NCI-H128 (cell line): ENCODE data around the gene PARN.
"Not testable (repeated sequence)": the region's sequence is repeated elsewhere in the genome, so short reads cannot be mapped to it uniquely, and the experiment has no call there.

Source experiments
- DNase-seq: peaks from one replicate; lab custom pipeline; 2025; ENCODE audit not compliant: unreplicated experiment; lab: John Stamatoyannopoulos, UW

Gene PARN

GRCh38 chr16:14634389-14634725, 4.3 kb upstream of the PARN start:
- DNase-seq = no peak

- DNase-seq = peak; percentile 85
Observed at GRCh38 chr16:14632693-14633569, 2.9 kb upstream of the PARN start, which contains the start of gene BFAR. TSS of gene BFAR (plus strand) at chr16:14632951. CDS start at chr16:14644347, 11,396 bp downstream.

GRCh38 chr16:14630620-14631330, 715 bp upstream of the PARN start:
- DNase-seq = not testable (repeated sequence)

GRCh38 chr16:14629612-14629918, 495 bp downstream of the PARN start:
- DNase-seq = no peak

GRCh38 chr16:14628806-14629611, 1.1 kb downstream of the PARN start:
- no peak for DNase-seq

GRCh38 chr16:14627078-14627477, 3.0 kb downstream of the PARN start:
- DNase-seq = no peak

- no peak for DNase-seq
Observed at GRCh38 chr16:14618566-14618965, 11.5 kb downstream of the PARN start.

GRCh38 chr16:14616280-14616679, 13.8 kb downstream of the PARN start:
- DNase-seq = no peak

GRCh38 chr16:14613991-14614390, 16.1 kb downstream of the PARN start:
- no peak for DNase-seq

- DNase-seq = no peak
Observed at GRCh38 chr16:14611660-14612059, 18.4 kb downstream of the PARN start.

- DNase-seq = no peak
Observed at GRCh38 chr16:14609716-14610115, 20.3 kb downstream of the PARN start.

GRCh38 chr16:14608604-14609003, 21.5 kb downstream of the PARN start:
- DNase-seq = no peak

- DNase-seq = no peak
Observed at GRCh38 chr16:14608111-14608566, 21.9 kb downstream of the PARN start.

- no peak for DNase-seq
Observed at GRCh38 chr16:14606102-14606501, 24.0 kb downstream of the PARN start.

- DNase-seq = no peak
Observed at GRCh38 chr16:14602443-14602963, 27.6 kb downstream of the PARN start.

- no peak for DNase-seq
Observed at GRCh38 chr16:14600164-14600563, 29.9 kb downstream of the PARN start.

GRCh38 chr16:14586637-14587305, 43.3 kb downstream of the PARN start:
- DNase-seq = no peak

- DNase-seq = no peak
Observed at GRCh38 chr16:14585287-14585686, 44.8 kb downstream of the PARN start.

GRCh38 chr16:14580926-14581325, 49.1 kb downstream of the PARN start:
- not testable (repeated sequence) for DNase-seq

GRCh38 chr16:14579266-14579665, 50.8 kb downstream of the PARN start:
- no peak for DNase-seq

- DNase-seq = no peak
Observed at GRCh38 chr16:14576532-14576931, 53.5 kb downstream of the PARN start.
